NCI-H345 (cell line): ENCODE measurements around the gene CSTB.

Experiments
- DNase-seq: peaks from one replicate; lab custom pipeline; 2025; lab: John Stamatoyannopoulos, UW

Gene CSTB

GRCh38 chr21:43810505-43811261, 34.6 kb upstream of the CSTB start:
- peak; percentile 90 for DNase-seq

GRCh38 chr21:43809853-43810504, 33.9 kb upstream of the CSTB start:
- DNase-seq: no peak

GRCh38 chr21:43809346-43809799, 33.3 kb upstream of the CSTB start:
- DNase-seq: no peak

- no peak for DNase-seq
These were observed 32.7 kb upstream of the CSTB start for GRCh38 chr21:43808832-43809251.

GRCh38 chr21:43808367-43808766, 32.3 kb upstream of the CSTB start:
- no peak for DNase-seq

- no peak for DNase-seq
These were observed 30.1 kb upstream of the CSTB start for GRCh38 chr21:43806017-43806710.

GRCh38 chr21:43805275-43805800, 29.2 kb upstream of the CSTB start:
- DNase-seq: no peak

- no peak for DNase-seq
These were observed 27.6 kb upstream of the CSTB start for GRCh38 chr21:43803558-43804300.

- no peak for DNase-seq
These were observed 26.7 kb upstream of the CSTB start for GRCh38 chr21:43802713-43803313.

- no peak for DNase-seq
These were observed 25.1 kb upstream of the CSTB start for GRCh38 chr21:43801006-43801783.

- DNase-seq: no peak
These were observed 24.5 kb upstream of the CSTB start for GRCh38 chr21:43800566-43800965.

GRCh38 chr21:43800124-43800523, 24.0 kb upstream of the CSTB start:
- DNase-seq: no peak

- no peak for DNase-seq
These were observed 23.3 kb upstream of the CSTB start for GRCh38 chr21:43799301-43799840.

GRCh38 chr21:43797925-43798715, 22.0 kb upstream of the CSTB start:
- DNase-seq: no peak

- no peak for DNase-seq
These were observed 21.3 kb upstream of the CSTB start for GRCh38 chr21:43797415-43797814.

GRCh38 chr21:43794857-43795256, 18.7 kb upstream of the CSTB start:
- no peak for DNase-seq

- no peak for DNase-seq
These were observed 18.2 kb upstream of the CSTB start for GRCh38 chr21:43794311-43794710.

GRCh38 chr21:43793243-43793642, 17.1 kb upstream of the CSTB start:
- no peak for DNase-seq

GRCh38 chr21:43792406-43792805, 16.3 kb upstream of the CSTB start:
- no peak for DNase-seq
